BJ (cell line): ENCODE data around the gene CNOT6. TPM values are rescaled to one million over a fixed set of nuclear protein-coding genes. Genes with fewer than 3 reads are reported as not detected.

Source experiments
- CTCF ChIA-PET: fragments of 350-600 bp; formaldehyde crosslinking; extraction: SDS; loops from one replicate; lab custom pipeline; 2021; ENCODE audit warnings: antibody characterized with exemption, inconsistent platforms; lab: Yijun Ruan, JAX
- POLR2A ChIA-PET: fragments of 300-600 bp; sonication (Branson Sonifier 250); formaldehyde crosslinking; extraction: SDS; loops from one replicate; lab custom pipeline; 2021; ENCODE audit warnings: antibody characterized with exemption; lab: Charles Lee
- DNase-seq: peaks from one replicate; pipeline ENCODE4 v3.0.0-alpha.2; 2011; ENCODE audit warnings: low read depth
- H3K27me3 ChIP-seq: 2 replicates; pipeline ENCODE4 v1.6.0; 2011; ENCODE audit warnings: low read length; ENCODE audit not compliant: control insufficient read depth, insufficient read depth
- H3K36me3 ChIP-seq: 2 replicates; pipeline ENCODE4 v1.5.1; 2011; ENCODE audit warnings: low read length; ENCODE audit not compliant: control insufficient read depth, insufficient read depth
- H3K4me3 ChIP-seq: 2 replicates; pipeline ENCODE4 v1.5.1; 2011; ENCODE audit warnings: low read depth, mild to moderate bottlenecking, control low read depth, low read length
- polyA plus RNA-seq: library from polyadenylated mRNA; depleted of rRNA; stranded (reverse); fragments of >200 nt; gene quantifications from 2 replicates; pipeline ENCODE4 v1.2.3, GENCODE V29; 2011
- TF ChIP-seq, protein P1 (sequence below): IDR thresholded peaks from 2 replicates; pipeline ENCODE4 v1.5.1; 2011; ENCODE audit warnings: low read depth, mild to moderate bottlenecking, control low read depth, inconsistent platforms, low read length, moderate library complexity; ENCODE audit not compliant: insufficient read depth

CNOT6 gene
- polyA plus RNA-seq, 1 experiment, result 3.9 TPM

DNA sequence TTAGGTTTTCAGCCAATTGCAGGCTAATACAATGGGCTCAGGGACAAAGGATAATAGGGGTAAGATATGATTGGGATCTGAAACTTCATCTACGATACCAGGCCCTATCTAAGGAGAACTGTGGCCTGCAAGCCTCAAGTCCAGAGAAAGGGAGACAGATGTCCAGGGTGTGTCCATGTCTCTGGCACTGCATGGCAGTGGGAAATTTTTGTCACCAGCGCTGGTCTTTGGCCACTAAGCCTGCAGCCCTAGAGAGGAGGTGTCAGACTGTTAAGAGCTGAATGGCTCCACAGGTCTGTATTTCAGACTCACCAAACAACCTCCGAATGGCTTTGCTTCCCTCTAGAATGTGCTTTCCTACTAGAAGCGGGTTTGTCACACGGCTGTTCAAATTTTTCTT is 6.6 kb upstream of the CNOT6 start:
- H3K4me3 ChIP-seq, result no peak overlapping the region
- no peak for DNase-seq
- ChIA-PET CTCF (interaction anchor here (1.4 kb wide), 1 partner anchor 16 kb away, joined by 5 read pairs; no protein-coding TSS in a partner anchor), POLR2A (no interaction called here)
- TF ChIP-seq, protein P1, sequence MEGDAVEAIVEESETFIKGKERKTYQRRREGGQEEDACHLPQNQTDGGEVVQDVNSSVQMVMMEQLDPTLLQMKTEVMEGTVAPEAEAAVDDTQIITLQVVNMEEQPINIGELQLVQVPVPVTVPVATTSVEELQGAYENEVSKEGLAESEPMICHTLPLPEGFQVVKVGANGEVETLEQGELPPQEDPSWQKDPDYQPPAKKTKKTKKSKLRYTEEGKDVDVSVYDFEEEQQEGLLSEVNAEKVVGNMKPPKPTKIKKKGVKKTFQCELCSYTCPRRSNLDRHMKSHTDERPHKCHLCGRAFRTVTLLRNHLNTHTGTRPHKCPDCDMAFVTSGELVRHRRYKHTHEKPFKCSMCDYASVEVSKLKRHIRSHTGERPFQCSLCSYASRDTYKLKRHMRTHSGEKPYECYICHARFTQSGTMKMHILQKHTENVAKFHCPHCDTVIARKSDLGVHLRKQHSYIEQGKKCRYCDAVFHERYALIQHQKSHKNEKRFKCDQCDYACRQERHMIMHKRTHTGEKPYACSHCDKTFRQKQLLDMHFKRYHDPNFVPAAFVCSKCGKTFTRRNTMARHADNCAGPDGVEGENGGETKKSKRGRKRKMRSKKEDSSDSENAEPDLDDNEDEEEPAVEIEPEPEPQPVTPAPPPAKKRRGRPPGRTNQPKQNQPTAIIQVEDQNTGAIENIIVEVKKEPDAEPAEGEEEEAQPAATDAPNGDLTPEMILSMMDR, result no peak
- no peaks in the 10 kb centered on the region for H3K27me3 ChIP-seq
- no peaks in the 10 kb centered on the region for H3K36me3 ChIP-seq

DNA sequence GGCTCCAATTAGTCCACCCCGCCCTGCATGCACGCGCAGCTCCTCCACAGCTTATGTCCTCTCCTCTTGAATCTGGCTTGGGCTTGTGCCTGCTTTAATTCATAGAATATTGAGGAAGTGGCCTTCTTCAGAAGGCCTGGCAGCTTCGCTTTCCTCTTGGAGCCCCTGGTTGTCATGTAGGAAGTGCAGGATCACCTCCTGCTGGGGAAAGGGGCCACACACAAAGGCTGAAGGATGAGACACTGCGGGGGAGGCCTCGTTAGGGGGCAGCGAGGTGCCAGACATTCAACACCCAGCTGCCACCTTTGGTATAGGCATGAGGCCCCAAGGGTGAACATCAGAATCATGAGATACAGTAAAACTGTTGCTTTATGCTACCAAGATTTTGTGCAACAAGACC is 2.7 kb upstream of the CNOT6 start:
- Histone ChIP-seq H3K27me3 (no peaks in the 10 kb centered on the region), H3K36me3 (peaks cover 2% of the 10 kb centered on the region; the same call in 1 of the 2 replicates), H3K4me3 (no peak overlapping the region)
- DNase-seq, result no peak
- TF ChIP-seq, protein P1, result no peak
- CTCF ChIA-PET, result interaction anchor here (0.8 kb wide), 1 partner anchor 22 kb away, joined by 6 read pairs; no protein-coding TSS in a partner anchor
- POLR2A ChIA-PET, result no interaction called here

DNA sequence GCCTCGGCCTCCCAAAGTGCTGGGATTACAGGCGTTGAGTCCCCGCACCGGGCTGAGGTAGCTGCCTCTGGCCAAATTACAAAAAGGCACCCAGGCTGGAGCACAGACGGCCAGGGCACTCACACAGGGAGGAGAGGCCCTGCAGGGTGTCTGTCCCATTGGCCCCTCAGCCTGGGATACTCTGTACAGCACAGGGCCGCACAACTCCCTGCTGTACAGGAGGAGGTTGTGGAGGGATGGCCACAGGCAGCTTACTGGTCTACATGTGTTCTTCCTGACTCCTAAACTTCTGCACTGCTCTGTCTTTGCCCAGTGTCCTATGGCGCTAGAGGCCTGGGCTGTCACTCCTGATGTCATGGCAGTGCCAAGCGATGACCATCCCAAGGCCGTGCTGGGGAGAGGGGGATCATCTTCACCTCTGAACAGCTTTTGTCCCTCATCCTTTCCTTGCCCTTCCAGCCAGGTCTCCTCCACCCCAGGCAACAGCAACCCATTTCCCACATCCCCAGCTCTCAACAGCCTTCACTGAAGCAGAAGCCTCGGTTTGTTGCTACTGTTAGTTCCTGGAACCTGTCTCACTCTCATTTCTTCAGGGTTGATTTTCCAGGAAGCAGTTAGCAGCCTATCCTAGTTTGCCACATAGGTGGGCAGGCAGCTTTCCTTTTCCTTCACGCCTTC is 1.8 kb upstream of the CNOT6 start:
- ChIA-PET CTCF (interaction anchor here (0.8 kb wide), 1 partner anchor 23 kb away, joined by 6 read pairs; no protein-coding TSS in a partner anchor), POLR2A (no interaction called here)
- DNase-seq, result no peak

DNA sequence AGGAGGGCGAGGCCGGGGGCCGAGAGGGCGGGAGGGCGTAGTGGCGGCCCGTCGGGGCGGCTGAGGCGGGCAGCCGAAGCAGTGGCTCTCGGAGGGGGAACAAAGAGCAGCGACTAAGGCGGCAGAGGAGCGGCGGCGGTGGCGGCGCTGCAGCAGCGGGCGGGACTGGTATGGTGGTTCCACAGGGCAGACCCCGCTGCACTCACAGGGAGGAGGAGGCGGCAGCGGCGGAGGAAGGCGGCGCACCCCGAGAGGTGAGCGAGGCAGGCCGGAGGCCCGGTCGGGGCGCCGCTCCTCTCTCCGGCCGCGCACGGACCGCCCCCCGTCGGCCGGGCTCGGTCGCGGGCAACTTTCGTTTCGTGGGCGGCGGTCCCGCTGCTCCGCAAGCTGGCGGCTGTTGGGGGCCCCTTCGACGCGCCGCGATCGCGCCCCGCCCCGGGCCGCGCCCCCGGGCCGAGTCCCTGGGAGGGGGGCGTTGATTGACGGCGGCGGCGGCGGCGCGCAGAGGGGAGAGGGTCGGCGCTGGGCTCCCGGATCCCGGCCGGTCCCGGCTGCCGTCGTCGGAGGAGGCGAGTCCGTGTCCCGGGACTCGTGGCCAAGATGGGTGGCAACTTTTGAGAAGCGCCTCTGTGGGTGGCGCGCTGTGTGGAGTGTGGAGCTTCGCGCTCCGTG is 467 bp downstream of the CNOT6 start:
- Histone ChIP-seq H3K4me3 (peak overlapping the region; percentile 76), H3K27me3 (no peaks in the 10 kb centered on the region), H3K36me3 (peaks cover 2% of the 10 kb centered on the region; the same call in 1 of the 2 replicates)
- CTCF ChIA-PET, result interaction anchor here (0.5 to 1.3 kb wide), 3 partner anchors 112 to 469 kb away, joined by 3 to 4 read pairs (median 3); no protein-coding TSS in a partner anchor
- no peak for DNase-seq
- TF ChIP-seq, protein P1, result no peak
- POLR2A ChIA-PET, result no interaction called here

More for the DNA sequence above, 1.8 kb upstream of the CNOT6 start:
- no peak overlapping the region for H3K4me3 ChIP-seq
- H3K27me3 ChIP-seq, result no peaks in the 10 kb centered on the region
- TF ChIP-seq, protein P1, result no peak
- peaks cover 2% of the 10 kb centered on the region; the same call in 1 of the 2 replicates for H3K36me3 ChIP-seq

DNA sequence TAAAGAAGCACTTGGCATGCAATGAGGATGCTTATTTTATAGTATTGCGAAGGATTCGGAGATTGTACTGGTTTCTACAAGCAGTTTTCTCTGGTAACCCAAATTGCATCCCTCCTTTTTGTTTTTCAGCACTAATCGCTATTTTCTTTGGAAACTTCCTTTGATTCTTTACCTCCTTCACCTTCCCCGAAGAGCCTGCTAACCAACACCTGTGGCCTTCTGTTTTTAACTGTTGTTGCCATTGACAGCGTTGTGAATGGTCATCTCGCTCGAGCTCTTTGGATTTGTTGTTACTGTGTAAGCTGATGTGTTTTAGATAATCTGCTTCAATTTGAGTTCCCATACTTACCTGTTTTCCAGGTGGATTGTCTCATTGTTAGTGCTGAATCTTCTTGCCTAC is 1.1 kb downstream of the CNOT6 start:
- POLR2A ChIA-PET, result no interaction called here
- TF ChIP-seq, protein P1, result no peak
- no peaks in the 10 kb centered on the region for H3K27me3 ChIP-seq
- CTCF ChIA-PET, result interaction anchor here (1.0 to 1.3 kb wide), 2 partner anchors 111 to 166 kb away, joined by 3 to 4 read pairs; no protein-coding TSS in a partner anchor
- H3K4me3 ChIP-seq, result peak overlapping the region; percentile 76
- peaks cover 2% of the 10 kb centered on the region; the same call in 1 of the 2 replicates for H3K36me3 ChIP-seq
- DNase-seq, result no peak
